ENCODE data around the gene FOXD4L5.
"Not testable (repeated sequence)": the region's sequence is repeated elsewhere in the genome, so short reads cannot be mapped to it uniquely, and the experiment has no call there.

Gene FOXD4L5

GRCh38 chr9:65285109-65285508, at the start of gene FOXD4L5:
Gene FOXD4L5, minus strand, starts transcription at chr9:65285209. Its CDS starts 832 bp downstream, at chr9:65284377.
- H3K27me3 Mint-ChIP-seq, ATAC-seq, H3K27ac Mint-ChIP-seq, H3K4me3 Mint-ChIP-seq, H3K4me1 Mint-ChIP-seq, H3K36me3 Mint-ChIP-seq, H3K9me3 Mint-ChIP-seq: not testable (repeated sequence)

- not testable (repeated sequence) for H3K27me3 Mint-ChIP-seq, H3K4me1 Mint-ChIP-seq, H3K27ac Mint-ChIP-seq, H3K9me3 Mint-ChIP-seq, ATAC-seq, H3K4me3 Mint-ChIP-seq, H3K36me3 Mint-ChIP-seq
Observed at GRCh38 chr9:65283943-65284342, 1.1 kb downstream of the FOXD4L5 start.

- H3K4me1 Mint-ChIP-seq, H3K36me3 Mint-ChIP-seq, H3K27ac Mint-ChIP-seq, H3K9me3 Mint-ChIP-seq, ATAC-seq, H3K4me3 Mint-ChIP-seq, H3K27me3 Mint-ChIP-seq: not testable (repeated sequence)
Observed at GRCh38 chr9:65282976-65283375, 2.0 kb downstream of the FOXD4L5 start.
